Renal pelvis (tissue), 4 donors: ENCODE measurements around the gene LARGE2. TPM values are rescaled to one million over a fixed set of nuclear protein-coding genes. Genes with fewer than 3 reads are reported as not detected.
"Not testable (repeated sequence)": the region's sequence is repeated elsewhere in the genome, so short reads cannot be mapped to it uniquely, and the experiment has no call there.

ENCODE experiments used
- DNase-seq: peaks from one replicate; pipeline ENCODE4 v3.0.0-alpha.2; 2013
- polyA plus RNA-seq, 3 donors: library from polyadenylated mRNA; unstranded; fragments of 120-200 nt; gene quantifications; one replicate each; pipeline ENCODE4 v1.2.1, GENCODE V29; 2013; ENCODE audit not compliant: insufficient read length in 3 of 3

Gene LARGE2
- polyA plus RNA-seq, 3 donors, result 23.2 to 29.5 (median 27.2) TPM

DNA sequence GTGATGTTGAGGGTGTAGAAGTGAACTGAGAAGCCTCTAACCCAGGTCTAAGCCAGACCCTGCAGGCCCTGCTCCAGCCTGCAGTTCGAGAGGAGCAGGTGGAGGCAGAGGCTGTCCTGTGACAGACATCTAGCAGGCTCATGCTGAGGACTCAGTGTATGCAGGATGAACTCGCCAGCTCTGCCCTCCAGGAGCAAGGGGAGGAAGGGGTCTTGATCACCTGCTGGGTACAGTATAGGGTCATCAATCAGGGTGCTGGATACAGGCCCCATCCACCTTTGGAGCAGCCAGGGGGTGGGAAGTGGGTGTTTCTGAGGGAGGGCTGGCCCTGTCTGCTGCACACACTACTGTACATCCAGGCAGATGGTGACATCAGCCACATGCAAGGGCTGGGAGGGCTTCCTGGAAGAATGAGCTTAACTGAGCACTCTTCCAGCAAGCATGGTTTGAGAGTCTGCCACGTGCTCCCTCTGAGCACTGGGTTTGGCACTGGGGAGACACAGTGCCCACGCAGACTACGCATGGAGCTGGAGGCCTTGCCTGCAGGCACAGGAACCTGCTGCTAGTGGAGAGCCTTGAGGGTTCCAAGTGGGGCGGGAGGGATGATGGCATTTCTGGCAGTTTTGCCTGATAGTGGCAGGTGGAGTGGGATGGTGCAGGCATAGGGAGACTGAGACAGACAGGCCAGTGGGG is 27.8 kb upstream of the LARGE2 start:
- DNase-seq, result no peak

DNA sequence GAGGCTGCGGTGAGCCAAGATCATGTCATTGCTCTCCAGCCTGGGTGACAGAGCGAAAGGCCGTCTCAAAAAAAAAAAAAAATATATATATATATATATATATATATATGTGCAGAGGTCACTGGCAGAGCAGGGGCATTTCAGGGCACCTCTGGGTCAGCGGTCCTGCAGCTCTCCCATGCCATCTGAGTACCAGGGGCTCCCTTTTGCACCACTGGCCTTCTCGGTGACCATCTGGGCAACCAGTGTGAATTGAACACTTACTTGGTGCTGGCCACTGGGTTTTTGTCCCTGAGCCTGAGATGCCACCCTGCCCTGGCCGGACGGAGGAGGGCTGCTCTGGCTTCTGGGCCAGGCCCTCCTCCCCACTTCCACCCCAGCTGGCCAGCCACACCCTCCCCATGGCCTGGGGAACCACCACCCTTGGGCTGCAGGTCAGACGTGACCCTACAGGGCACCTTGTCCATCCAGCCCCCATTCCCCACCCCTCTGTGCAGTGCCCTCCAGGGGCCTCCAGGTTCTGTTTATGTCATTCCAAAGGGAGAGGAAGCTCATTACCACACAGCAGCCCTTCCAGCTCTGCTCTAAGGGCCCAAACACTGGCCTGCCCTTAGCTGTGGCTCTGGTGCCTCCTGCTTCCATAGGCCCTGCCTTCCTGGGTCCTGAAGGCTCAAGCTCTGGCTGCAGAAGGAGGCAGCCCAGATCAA is 26.8 kb upstream of the LARGE2 start:
- DNase-seq, result no peak

- DNase-seq, result peak; percentile 83
Measured at GRCh38 chr11:45896422-45896984, 26.0 kb upstream of the LARGE2 start.

GRCh38 chr11:45897556-45897955 is 24.9 kb upstream of the LARGE2 start:
- no peak for DNase-seq

DNA sequence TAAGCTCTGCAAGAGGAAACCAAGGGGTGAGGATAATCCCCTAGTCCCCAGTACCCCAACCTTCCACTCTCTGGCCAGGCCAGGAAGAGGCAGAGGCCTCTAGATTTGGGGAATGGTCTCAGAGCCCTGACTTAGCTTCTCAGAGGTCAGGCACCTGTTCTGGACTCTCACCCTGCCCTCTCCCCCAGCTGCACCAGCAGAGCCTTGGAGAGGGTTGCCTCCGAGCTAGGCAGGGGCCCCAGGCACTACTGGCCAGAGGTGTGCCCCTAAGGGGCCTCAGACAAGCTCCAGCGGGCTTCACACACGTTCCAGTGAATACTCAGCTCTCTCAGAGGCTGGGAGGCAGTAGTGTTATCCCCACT is 23.4 kb upstream of the LARGE2 start:
- DNase-seq, result no peak

DNA sequence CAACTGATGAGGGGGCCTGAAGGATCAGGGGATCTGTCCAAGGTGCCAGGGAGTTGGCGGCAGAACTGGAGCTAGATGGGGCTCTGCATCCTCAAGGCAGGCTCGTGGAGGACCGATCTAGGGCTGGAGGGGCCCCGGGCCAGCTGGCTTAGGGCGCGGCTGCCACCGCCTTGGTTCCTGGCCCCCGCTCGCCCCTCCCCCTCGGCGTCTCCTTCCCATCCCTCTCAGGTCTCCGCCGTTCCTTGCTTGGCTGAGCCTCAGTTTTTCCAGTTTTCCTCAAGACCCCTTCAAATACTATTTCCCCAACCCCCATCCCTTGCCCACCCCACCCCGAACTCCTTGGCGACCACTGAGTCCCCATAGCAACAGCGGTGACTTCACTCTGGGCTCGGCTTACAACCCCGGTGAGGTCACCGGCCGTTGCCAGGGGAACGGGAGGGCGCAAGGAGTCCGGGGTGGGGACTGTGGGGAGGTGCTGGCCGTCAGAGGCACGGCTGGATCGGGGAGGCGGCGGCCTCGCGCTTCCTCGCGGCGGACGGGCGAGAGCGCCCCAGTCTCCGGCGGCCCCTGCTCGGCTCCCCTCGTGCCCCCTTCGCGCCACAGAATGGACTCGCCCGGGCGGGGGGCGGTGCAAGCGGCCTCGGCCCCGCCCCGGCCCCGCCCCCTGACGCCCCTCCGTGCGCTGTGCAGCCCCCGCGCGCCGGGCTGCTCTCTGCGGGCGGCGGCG is 22.8 kb upstream of the LARGE2 start:
- peak; percentile 92 for DNase-seq

GRCh38 chr11:45900175-45900800 is 22.2 kb upstream of the LARGE2 start:
- not testable (repeated sequence) for DNase-seq

- DNase-seq, result no peak
Measured at GRCh38 chr11:45900916-45901617, 21.4 kb upstream of the LARGE2 start.

DNA sequence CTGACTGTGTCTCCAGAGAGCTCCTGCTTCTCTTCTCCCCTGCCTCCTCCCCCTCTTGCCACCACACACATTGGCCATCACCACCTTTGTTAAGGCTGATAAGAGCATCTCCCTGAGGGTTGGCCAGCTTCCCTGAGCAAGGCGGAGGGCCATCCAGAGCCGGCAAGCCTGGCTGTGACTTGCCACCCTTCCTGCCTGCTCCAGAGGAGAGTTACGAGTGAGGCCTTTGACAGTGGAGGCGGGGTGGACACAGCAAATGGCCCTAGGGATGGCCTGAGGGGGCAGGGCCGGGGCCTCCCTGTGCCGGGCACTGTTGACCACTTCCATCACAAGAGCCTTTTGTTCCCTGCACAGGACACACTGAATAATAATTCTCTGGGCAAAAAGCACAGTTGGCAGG is 20.8 kb upstream of the LARGE2 start:
- no peak for DNase-seq

DNA sequence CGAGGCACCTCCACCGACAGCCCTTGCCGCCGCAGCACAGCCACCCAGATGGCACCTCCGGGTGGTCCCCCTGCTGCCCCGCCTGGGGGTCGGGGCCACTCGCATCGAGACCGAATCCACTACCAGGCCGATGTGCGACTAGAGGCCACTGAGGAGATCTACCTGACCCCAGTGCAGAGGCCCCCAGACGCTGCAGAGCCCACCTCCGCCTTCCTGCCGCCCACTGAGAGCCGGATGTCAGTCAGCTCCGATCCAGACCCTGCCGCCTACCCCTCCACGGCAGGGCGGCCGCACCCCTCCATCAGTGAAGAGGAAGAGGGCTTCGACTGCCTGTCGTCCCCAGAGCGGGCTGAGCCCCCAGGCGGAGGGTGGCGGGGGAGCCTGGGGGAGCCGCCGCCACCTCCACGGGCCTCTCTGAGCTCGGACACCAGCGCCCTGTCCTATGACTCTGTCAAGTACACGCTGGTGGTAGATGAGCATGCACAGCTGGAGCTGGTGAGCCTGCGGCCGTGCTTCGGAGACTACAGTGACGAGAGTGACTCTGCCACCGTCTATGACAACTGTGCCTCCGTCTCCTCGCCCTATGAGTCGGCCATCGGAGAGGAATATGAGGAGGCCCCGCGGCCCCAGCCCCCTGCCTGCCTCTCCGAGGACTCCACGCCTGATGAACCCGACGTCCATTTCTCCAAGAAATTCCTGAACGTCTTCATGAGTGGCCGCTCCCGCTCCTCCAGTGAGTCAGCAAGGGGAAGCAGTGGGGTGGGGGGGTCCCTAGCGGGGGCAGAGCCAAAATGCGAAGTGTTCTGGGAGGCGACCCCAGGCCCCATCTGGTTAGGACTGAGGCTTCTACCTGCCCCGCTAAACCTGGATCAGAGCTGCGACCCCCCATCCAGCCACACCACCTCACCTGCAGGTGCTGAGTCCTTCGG is 19.7 kb upstream of the LARGE2 start:
- no peak for DNase-seq

- no peak for DNase-seq
Measured at GRCh38 chr11:45904309-45904915, 18.0 kb upstream of the LARGE2 start.

DNA sequence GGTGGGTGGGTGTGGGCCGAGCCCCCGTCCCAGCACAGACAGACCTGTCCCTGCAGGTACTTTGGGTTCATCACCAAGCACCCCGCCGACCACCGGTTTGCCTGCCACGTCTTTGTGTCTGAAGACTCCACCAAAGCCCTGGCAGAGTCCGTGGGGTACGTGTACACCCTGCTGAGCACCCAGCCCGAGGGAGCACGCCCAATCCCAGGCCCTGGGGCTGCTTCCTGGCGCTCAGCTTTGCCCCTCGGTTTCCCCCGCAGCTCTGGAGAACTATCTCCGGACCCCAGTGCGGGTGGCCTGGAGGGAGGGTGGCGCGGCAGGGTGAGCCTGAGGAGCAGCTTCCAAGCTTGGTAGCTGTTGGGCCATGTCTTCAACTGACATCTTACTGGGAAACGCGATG is 17.4 kb upstream of the LARGE2 start:
- DNase-seq, result no peak

- not testable (repeated sequence) for DNase-seq
Measured at GRCh38 chr11:45905576-45905975, 16.9 kb upstream of the LARGE2 start.

DNA sequence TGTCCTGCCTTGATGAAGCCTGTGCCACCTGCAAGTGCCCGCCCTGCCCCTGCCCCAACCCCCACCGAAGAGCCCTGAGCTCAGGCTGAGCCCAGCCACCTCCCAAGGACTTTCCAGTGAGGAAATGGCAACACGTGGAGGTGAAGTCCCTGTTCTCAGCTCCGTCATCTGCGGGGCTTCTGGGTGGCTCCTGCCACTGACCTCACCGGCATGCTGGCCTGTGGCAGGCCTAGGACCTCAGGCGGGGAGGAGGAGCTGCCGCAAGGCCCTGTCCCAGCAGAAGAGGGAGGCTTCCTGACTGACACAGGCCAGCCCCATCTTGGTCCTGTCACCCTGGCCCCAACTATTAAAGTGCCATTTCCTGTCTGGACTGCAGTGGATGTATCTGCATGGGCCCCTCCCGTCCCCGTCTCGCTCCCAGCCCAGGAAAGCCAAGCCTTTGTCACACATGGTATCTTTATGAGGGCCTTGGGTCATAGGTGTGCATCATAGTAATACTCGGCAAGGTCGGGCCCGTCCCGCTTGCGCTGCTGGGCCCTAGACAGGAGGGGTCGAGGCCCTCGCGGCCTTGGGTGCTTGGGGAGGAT is 16.3 kb upstream of the LARGE2 start:
- no peak for DNase-seq

- no peak for DNase-seq
Measured at GRCh38 chr11:45906965-45907611, 15.4 kb upstream of the LARGE2 start, which contains the start of gene FREY1. Gene FREY1 (minus strand): TSS chr11:45907271. CDS start chr11:45907245, 26 bp downstream.

DNA sequence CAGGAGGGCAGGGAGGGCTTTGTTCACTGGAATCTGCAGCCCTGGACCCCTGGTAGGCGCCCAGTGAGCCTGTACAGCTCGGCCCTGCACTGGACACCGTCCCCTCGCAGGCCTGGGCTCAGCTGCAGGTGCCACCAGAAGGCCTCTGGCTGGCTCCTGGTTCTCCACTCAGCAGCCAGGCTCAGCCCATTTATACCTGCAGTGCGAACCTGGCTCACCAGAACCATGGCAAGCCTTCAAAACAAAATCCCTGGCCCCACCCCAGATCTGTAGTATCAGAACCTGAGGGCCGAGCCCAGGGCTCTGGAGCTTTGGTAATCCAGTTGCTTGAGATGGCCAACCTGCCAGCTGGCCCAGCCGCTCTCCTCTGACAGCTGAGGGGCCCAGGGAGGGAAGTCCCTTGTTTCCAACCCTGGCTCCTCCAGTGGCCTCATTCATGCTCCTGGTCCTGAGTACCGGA is 14.5 kb upstream of the LARGE2 start:
- DNase-seq, result no peak

DNA sequence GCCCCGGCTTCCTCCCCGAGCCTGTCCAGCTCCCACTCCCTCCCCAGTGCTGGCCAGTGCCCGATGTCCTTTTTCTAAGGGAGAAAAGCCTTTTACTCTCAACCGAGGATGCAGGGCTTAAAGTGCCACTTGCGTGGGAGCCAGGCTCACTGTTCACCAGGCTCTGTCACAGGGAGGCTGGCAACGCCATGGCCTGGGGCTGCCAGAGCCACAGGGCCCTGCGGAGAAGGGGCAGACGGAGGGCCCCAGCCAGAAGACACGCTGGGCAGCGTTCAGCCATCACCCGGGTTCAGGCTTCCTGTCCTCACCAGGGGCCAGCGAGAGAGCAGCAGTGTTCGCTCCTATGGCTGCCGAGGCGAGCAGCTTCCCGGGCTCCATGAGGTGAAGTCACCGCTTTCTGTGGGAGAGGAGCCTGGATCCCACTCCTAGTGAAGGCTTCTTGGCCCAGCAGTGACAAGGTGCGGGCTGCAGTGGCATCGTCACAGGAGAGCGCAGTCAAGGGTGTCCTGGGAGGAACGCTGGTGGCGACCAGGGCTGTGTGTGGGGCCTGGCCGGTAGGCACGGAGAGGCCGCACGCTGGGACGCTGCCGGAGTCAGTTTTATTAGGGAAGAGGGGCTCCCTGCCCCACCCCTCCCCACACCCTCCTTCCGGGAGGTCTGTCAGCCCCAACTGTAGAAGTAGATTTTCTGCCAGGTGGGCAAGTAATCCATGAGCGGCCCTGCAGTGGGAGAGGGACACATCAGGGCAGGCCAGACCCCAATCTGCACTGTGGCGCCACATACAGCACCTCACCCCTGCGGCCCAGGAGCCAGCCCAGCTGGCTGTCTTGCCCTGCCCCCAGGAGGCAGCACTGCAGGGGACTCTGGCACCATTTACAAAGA is 12.6 kb upstream of the LARGE2 start:
- DNase-seq, result no peak

DNA sequence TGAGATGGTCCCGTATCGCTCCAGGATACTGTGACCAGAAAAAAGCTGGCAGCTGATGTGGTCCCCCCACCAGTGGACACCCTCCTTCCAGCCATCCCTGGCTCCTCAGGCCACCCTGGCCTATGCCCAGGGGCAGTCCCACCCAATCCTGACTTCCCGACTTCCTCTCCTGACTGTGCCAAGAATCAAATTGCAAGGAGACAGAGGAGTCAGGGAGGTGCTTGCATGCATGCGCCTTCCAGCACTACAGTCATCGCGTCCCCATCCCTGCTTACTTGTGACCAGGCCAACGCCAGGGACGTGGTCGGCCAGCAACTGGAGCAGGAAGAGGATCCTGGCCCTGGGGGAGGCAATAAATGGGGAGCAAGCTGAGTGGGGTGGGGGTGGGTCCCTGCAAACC is 11.8 kb upstream of the LARGE2 start:
- no peak for DNase-seq
